Stimulated activated naive CD8-positive, alpha-beta T cell treated with anti-CD3 and anti-CD28 coated beads, Interleukin-15, Interleukin-2, amounts not matched to agents 100 ng/mL and 50 ng/mL, for 24 hours (primary cell): ENCODE results near the gene SCLY.

Source experiments
- H3K27ac Mint-ChIP-seq: one replicate; pipeline ENCODE4 v1.8.0; 2021; ENCODE audit warnings: mild to moderate bottlenecking, mixed read lengths
- H3K27me3 Mint-ChIP-seq: one replicate; pipeline ENCODE4 v1.8.0; 2021; ENCODE audit warnings: mixed read lengths
- H3K36me3 Mint-ChIP-seq: one replicate; pipeline ENCODE4 v1.8.0; 2021; ENCODE audit warnings: low read depth, mixed read lengths
- H3K4me1 Mint-ChIP-seq: one replicate; pipeline ENCODE4 v1.8.0; 2021; ENCODE audit warnings: low read depth, mixed read lengths
- H3K4me3 Mint-ChIP-seq: one replicate; pipeline ENCODE4 v1.8.0; 2021; ENCODE audit warnings: mild to moderate bottlenecking, mixed read lengths
- H3K9me3 Mint-ChIP-seq: one replicate; pipeline ENCODE4 v1.8.0; 2021; ENCODE audit warnings: mixed read lengths

SCLY gene

DNA sequence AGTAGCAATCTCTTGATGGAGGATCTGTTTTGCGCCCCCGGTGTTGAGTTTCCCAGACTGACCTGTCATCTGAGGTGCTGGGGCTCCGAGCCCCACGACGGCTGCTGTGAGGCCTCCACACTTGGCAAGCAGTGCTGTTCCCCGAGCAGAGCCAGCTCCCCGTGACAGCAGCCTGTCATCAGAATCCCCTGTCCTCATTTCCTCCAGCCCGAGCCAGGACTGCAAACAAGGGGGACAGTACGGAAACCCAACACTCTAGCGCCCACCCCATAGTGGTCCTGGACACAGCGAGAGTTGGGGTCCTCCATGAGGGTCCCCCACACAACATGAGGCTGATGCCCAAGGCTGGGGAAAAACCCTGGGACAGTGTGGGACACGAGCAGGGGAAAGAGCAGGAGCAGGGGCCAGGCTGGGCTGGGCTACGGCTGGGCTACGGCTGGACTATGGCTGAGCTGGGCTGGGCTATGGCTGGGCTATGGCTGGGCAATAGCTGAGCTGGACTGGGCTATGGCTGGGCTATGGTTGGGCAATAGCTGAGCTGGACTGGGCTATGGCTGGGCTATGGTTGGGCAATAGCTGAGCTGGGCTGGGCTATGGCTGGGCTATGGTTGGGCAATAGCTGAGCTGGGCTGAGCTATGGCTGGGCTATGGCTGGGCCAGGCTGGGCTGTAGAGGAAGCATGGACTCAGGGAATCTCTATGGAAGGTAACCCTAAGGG is 76.2 kb downstream of the SCLY start:
- Mint-ChIP-seq H3K27me3 (no peaks in the 10 kb centered on the region), H3K36me3 (no peaks in the 10 kb centered on the region), H3K4me3 (no peak overlapping the region), H3K4me1 (peaks cover 5% of the 10 kb centered on the region), H3K27ac (no peak overlapping the region), H3K9me3 (no peaks in the 10 kb centered on the region)

DNA sequence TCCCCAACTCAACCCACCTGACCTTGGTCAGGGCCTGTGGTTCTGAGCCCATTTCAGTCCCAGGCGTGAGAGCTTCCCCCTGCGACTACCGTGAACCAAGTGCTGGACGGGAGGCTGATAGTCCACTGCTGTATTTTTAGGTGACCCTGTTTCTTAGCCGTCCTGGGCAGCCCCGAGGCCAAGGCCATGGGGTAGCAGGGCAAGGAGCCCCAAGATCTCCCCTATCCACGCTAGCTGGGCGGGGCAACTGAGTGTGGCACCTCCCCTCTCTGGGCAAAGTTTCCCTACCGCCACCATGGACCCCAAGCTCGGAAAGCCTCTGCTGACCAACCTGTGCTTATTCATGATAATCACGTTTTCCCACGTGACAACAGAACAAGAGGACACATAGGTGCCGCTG is 77.1 kb downstream of the SCLY start:
- Mint-ChIP-seq H3K4me3 (no peak overlapping the region), H3K4me1 (peaks cover 6% of the 10 kb centered on the region), H3K27ac (no peak overlapping the region), H3K36me3 (no peaks in the 10 kb centered on the region), H3K9me3 (no peaks in the 10 kb centered on the region), H3K27me3 (no peaks in the 10 kb centered on the region)

DNA sequence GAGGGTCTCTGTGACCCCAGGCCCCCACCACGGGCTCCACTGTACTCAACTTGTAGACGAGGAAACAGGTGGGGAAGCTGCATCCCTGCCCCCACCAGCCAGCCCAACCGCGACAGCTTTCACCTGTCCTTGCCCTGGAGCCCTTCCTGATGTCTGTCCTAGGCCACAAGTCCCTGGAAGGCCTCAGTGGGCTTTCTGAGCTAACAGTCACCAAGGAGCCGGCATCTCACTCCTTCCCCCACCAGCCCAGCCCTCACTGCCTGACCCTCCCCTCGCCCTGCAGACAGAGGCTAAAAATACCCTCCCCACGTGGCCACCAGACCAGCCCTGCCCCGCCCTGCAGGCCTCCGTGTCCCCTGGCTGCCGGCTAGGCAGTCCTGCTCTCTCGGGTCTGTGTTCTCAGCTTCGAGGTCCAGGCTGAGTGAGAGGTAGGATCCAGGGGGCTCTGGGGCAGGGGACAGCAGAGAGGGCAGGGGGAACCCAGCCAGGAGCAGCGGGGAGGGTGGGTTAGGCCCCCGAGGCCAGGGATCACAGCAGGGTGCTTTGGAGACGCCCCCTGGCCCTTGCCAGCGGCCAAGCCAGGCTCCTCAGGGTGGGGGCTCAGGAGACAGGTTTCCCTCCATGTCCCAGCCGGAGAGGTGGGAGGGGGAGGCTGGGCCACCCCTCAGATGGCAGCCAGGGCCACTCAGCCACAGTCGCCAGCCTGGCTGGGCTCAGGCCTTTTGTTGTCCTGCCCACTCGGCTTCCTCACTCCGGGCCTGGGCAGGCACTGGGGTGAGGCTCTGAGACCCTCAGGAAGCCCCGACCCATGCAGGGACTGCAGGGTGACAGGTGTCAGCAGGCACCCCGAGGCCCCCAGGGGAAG is 77.8 kb downstream of the SCLY start, which contains the start of gene KLHL30:
TSS of gene KLHL30 (plus strand) at position 338 of the 865 bp plus-strand sequence. CDS start 2,087 bp downstream, outside the sequence.
- H3K9me3 Mint-ChIP-seq, result no peaks in the 10 kb centered on the region

DNA sequence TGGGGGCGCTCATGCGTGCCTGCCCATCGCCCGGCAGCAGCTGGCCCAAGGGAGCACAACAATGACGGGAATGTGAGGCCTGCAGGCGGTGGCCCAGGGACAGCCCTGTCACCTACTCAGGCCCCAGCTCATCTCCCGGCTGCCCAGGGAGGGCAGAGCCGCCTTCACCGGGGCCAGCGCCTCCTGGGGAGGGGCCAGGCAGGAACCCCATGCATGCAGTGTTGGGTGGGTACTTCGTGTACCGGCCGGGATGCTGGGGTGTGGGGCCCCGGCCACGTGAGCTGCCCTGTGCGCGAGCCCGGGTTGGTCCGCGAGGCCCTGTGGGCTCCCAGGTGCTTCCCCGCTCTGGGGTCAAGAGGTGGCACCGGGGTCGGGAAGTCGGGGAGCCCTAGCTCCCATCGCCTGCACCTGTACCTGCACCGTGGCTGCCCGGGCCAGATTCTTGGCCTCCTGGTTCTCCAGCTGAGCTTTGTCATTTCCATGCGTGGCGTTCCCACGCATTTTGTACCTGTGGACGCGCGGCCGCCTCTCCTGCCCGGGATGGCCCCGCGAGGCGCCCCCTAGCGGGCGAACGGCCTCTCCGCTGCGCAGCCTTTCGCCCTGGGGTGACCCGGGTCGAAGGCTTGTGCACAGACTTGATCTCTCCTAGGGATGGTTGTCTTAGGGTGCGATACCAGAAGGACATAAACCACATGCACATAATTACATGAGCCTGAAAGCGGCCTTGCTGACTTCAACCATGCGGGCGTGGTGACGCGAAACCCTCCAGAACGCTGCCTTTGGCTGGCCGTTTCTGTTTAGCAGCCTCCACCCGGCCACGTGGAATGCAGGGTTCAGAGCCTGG is 78.6 kb downstream of the SCLY start:
- Mint-ChIP-seq H3K36me3 (no peaks in the 10 kb centered on the region), H3K4me1 (peaks cover 6% of the 10 kb centered on the region), H3K27ac (no peak overlapping the region), H3K4me3 (no peak overlapping the region), H3K27me3 (no peaks in the 10 kb centered on the region), H3K9me3 (no peaks in the 10 kb centered on the region)

More for the DNA sequence above, 77.8 kb downstream of the SCLY start, which contains the start of gene KLHL30:
- Mint-ChIP-seq H3K4me3 (no peak within 1 kb of the TSS), H3K36me3 (no peaks in the 10 kb centered on the region), H3K27ac (no peak within 1 kb of the TSS), H3K27me3 (no peaks in the 10 kb centered on the region), H3K4me1 (peaks cover 6% of the 10 kb centered on the region)

DNA sequence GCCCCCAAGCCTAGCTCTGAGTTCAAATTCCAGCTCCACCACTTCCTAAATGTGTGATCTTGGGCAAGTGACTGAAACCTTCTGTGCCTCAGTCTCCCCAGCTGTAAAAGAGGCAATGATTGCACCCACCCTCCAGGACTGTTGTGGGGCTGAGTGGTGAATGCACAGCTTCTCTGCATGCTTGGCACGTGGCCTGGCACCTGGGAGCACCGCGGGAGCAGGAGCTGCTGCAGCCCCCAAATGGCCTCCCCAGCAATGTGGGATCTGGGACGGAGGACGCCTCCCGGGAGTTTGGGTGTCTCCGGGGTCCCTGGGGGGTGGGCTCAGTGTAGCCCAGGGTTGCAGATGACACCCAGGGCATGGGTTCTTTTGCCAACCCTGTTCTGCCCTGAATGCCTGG is 79.2 kb downstream of the SCLY start:
- Mint-ChIP-seq H3K4me1 (peaks cover 6% of the 10 kb centered on the region), H3K27ac (no peak overlapping the region), H3K36me3 (no peaks in the 10 kb centered on the region), H3K27me3 (no peaks in the 10 kb centered on the region), H3K9me3 (no peaks in the 10 kb centered on the region), H3K4me3 (no peak overlapping the region)

DNA sequence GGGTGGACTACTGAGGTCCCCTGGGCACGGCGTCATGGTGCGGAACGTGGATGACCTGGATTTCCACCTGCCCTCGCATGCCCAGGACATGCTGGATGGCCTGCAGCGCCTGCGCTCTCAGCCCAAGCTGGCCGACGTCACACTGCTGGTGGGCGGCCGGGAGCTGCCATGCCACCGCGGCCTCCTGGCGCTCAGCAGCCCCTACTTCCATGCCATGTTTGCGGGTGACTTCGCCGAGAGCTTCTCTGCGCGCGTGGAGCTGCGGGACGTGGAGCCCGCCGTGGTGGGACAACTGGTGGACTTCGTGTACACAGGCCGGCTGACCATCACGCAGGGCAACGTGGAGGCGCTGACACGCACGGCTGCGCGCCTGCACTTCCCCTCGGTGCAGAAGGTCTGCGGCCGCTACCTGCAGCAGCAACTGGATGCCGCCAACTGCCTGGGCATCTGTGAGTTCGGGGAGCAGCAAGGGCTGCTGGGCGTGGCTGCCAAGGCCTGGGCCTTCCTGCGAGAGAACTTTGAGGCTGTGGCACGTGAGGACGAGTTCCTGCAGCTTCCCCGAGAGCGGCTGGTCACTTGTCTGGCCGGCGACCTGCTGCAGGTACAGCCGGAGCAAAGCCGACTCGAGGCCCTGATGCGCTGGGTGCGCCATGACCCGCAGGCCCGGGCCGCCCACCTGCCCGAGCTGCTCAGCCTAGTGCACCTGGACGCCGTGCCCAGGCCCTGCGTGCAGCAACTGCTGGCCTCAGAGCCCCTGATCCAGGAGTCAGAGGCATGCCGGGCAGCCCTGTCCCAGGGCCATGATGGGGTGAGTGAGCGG is 80.1 kb downstream of the SCLY start:
- no peaks in the 10 kb centered on the region for H3K36me3 Mint-ChIP-seq
- H3K27ac Mint-ChIP-seq, result no peak overlapping the region
- H3K27me3 Mint-ChIP-seq, result no peaks in the 10 kb centered on the region
- H3K9me3 Mint-ChIP-seq, result no peaks in the 10 kb centered on the region
- no peak overlapping the region for H3K4me3 Mint-ChIP-seq
- peaks cover 6% of the 10 kb centered on the region for H3K4me1 Mint-ChIP-seq

DNA sequence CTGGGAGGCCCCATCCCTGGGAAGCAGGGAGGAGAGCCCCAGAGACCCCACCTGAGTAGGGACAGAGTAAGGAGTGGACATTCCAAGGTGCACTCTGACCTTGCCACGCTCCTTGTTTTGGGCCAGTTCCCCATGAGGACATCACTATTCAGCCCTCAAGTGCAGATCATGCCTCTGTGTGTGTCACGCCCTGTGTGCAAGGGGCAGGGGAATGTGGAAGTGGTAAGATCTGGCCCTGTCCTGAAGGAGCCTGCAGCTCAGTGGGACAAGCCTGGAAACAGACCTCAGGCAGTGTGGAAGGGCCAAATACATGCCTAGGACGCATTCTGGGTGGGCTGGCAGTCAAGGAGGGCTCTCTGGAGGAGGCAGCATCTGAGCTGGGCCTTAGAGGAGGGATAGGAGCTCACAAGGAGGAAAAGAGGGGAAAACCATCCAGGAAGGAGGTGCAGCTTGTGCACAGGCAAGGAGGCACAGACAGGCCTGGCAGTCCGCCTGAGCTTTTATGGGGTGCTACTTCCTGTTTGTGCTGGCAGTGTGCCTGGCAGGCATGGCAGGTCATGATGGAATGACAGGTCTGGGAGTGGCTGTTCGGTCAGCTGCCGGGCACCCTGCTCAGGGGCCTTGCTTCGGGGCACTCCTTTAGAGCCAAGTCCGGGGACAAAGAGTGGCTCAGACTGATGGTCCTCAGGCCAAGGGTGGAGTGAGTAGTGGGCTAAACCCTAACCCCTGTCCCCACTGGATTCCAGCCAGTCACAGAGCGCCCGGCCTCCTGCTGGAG is 80.9 kb downstream of the SCLY start:
- Mint-ChIP-seq H3K4me3 (no peak overlapping the region), H3K9me3 (no peaks in the 10 kb centered on the region), H3K27ac (no peak overlapping the region), H3K4me1 (peaks cover 6% of the 10 kb centered on the region), H3K36me3 (no peaks in the 10 kb centered on the region), H3K27me3 (no peaks in the 10 kb centered on the region)

DNA sequence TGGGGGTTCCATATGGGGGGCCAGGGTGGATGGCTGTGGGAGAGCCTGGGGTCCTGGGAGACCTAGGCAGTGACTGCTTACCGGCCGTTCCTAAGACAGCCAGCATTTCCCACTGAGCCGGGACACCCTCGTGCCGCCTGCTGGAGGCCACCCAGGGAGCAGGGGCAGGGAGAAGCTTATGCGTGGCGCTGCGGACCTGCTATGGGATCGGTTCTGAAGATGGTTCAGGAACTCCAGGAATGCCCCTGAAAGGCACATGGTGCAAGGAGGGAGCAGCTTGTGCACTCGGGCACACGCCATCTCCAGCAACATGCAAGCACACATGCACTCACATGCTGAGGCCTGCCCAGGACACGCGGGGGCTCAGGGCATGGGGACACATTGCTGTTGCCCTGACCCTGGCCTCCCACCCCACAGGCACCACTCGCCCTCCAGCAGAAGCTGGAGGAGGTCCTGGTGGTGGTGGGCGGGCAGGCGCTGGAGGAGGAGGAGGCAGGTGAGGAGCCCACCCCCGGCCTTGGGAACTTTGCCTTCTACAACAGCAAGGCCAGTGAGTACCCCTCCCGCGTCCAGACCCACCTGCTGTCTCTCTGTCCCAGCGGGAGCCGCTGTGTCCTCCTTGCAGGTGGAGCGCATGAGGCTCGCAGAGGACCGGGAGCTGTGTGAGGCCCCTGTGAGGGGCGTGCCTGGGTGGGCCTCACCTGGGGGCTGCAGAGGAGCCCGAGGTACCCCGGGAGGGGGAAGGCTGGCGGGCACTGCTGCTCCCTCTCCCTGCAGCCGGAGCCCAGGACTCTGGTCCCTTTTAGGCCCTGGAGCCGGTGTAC is 81.8 kb downstream of the SCLY start:
- Mint-ChIP-seq H3K27me3 (no peaks in the 10 kb centered on the region), H3K36me3 (no peaks in the 10 kb centered on the region), H3K4me3 (no peak overlapping the region), H3K9me3 (no peaks in the 10 kb centered on the region), H3K4me1 (peaks cover 6% of the 10 kb centered on the region), H3K27ac (no peak overlapping the region)

DNA sequence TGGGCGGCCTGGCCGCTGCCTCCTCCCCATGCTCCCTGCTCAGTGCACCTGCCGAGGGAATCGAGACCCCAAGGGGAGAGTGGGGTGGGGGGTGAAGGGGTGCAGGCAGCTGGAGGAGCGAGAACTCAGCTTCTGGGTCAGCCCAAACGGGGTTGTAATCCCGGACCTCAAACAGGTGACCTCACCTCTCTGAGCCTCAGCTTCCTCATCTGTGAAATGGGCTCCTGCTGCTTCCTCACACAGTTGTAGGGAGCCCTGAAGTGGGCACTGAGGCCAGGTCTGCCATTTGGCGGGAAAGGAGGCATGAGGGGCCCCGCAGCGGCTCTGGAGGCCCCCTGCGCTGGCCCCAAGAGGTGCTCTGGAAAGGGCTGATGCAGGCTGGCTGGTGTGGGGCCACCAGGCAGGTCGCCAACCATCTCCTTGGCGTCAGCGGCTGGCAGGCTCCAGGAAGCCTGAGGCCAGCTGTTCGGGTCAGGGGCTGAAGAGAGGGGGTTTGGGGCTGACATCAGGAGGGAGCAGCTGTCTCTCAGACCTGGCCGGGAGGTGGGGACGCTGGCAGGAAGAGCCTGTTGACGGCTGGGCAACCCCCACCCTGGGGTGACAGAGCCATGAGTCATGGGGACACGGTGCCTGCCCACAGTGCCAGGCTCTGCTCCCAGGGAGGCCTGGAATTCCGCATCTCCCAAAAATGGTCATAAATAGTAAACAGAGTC is 82.6 kb downstream of the SCLY start:
- H3K27me3 Mint-ChIP-seq, result no peaks in the 10 kb centered on the region
- H3K27ac Mint-ChIP-seq, result no peak overlapping the region
- H3K9me3 Mint-ChIP-seq, result no peaks in the 10 kb centered on the region
- peaks cover 6% of the 10 kb centered on the region for H3K4me1 Mint-ChIP-seq
- no peak overlapping the region for H3K4me3 Mint-ChIP-seq
- H3K36me3 Mint-ChIP-seq, result no peaks in the 10 kb centered on the region

DNA sequence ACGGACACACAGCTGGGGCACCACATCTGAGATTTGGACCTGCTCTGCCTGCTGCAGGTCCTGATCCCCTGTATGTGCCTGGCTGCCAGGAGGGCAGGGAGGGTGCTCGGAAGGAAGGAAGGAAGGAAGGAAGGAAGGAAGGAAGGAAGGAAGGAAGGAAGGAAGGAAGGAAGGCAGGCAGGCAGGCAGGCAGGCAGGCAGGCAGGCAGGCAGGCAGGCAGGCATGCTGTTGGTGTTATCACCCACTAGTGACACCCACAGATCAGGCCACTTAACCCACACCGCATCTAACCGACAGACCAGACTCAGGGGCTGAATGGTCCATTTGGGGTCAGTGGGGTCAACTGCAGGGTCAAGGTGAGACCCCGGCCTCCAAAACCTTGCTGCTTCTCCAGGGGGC is 83.5 kb downstream of the SCLY start:
- no peaks in the 10 kb centered on the region for H3K36me3 Mint-ChIP-seq
- H3K4me1 Mint-ChIP-seq, result peaks cover 6% of the 10 kb centered on the region
- no peak overlapping the region for H3K27ac Mint-ChIP-seq
- H3K4me3 Mint-ChIP-seq, result no peak overlapping the region
- no peaks in the 10 kb centered on the region for H3K9me3 Mint-ChIP-seq
- no peaks in the 10 kb centered on the region for H3K27me3 Mint-ChIP-seq

DNA sequence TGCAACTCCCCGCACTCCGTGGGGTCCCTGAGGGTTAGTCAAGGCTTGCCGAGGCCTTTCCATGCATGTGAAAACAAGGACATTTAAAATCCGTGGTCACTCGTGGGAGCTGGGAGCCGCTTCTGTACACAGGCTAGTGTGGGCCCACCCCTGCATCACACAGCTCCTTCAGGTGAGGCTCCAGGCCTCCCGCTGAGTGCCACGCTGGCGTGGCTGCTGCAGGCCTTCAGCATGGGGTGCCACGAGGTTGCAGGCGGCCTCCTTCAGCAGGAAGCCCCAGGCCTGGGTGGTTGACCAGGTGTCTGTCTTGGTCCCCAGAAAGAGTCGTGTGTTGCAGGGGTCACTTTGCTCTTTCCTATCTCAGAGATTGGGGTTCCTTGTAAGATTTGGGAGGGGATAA is 84.2 kb downstream of the SCLY start:
- H3K27ac Mint-ChIP-seq, result no peak overlapping the region
- H3K4me1 Mint-ChIP-seq, result peaks cover 6% of the 10 kb centered on the region
- no peaks in the 10 kb centered on the region for H3K36me3 Mint-ChIP-seq
- H3K27me3 Mint-ChIP-seq, result no peaks in the 10 kb centered on the region
- H3K9me3 Mint-ChIP-seq, result no peaks in the 10 kb centered on the region
- no peak overlapping the region for H3K4me3 Mint-ChIP-seq

DNA sequence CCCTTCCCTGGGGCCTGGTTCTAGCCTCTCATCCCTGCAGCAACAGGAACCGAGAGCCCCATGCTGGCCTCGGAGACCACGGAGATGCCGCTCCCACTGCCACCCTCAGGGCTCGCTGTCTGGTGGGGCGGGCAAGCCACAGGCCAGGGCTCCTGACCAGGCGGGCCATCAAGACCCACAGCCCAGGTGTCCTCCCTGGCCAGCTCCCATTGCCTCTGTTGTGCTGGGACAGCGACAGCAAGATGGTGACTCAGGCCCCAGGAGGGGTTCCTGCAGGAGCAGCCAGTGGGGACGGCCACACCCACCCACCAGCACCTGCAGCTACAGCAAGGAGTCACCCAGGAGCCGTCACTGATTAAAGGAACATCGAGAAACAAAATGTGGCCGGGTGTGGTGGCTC is 85.0 kb downstream of the SCLY start:
- peaks cover 6% of the 10 kb centered on the region for H3K4me1 Mint-ChIP-seq
- no peak overlapping the region for H3K4me3 Mint-ChIP-seq
- H3K27me3 Mint-ChIP-seq, result no peaks in the 10 kb centered on the region
- no peaks in the 10 kb centered on the region for H3K36me3 Mint-ChIP-seq
- H3K27ac Mint-ChIP-seq, result no peak overlapping the region
- no peaks in the 10 kb centered on the region for H3K9me3 Mint-ChIP-seq
